ENCODE measurements around the gene MBOAT7.
"Not testable (repeated sequence)": the region's sequence is repeated elsewhere in the genome, so short reads cannot be mapped to it uniquely, and the experiment has no call there.

The MBOAT7 gene

GRCh38 chr19:54189145-54189734 lies at the start of gene MBOAT7:
TSS of gene MBOAT7 (minus strand) at chr19:54189580. CDS start at chr19:54188508, 1,072 bp downstream.
- DNase-seq (ENCODE audit: low read depth, low spot score) = no peak

- no peak for DNase-seq (ENCODE audit: low read depth, low spot score)
Measured at GRCh38 chr19:54233941-54234340, 44.6 kb upstream of the MBOAT7 start.

GRCh38 chr19:54231077-54231931 lies 41.9 kb upstream of the MBOAT7 start:
- DNase-seq (ENCODE audit: low read depth, low spot score) = peak; percentile 80

- no peak for DNase-seq (ENCODE audit: low read depth, low spot score)
Measured at GRCh38 chr19:54230031-54230430, 40.7 kb upstream of the MBOAT7 start.

- DNase-seq (ENCODE audit: low read depth, low spot score) = no peak
Measured at GRCh38 chr19:54229146-54229545, 39.8 kb upstream of the MBOAT7 start.

- DNase-seq (ENCODE audit: low read depth, low spot score) = not testable (repeated sequence)
Measured at GRCh38 chr19:54224619-54225018, 35.2 kb upstream of the MBOAT7 start.

- DNase-seq (ENCODE audit: low read depth, low spot score) = not testable (repeated sequence)
Measured at GRCh38 chr19:54223937-54224281, 34.5 kb upstream of the MBOAT7 start.

GRCh38 chr19:54223277-54223936 lies 34.0 kb upstream of the MBOAT7 start:
- not testable (repeated sequence) for DNase-seq (ENCODE audit: low read depth, low spot score)

- DNase-seq (ENCODE audit: low read depth, low spot score) = not testable (repeated sequence)
Measured at GRCh38 chr19:54222474-54223276, 33.3 kb upstream of the MBOAT7 start, which contains the start of gene LILRB3. TSS of gene LILRB3 (minus strand) at chr19:54223007. CDS start at chr19:54222976, 31 bp downstream.

- not testable (repeated sequence) for DNase-seq (ENCODE audit: low read depth, low spot score)
Measured at GRCh38 chr19:54221947-54222346, 32.6 kb upstream of the MBOAT7 start.

GRCh38 chr19:54219702-54220101 lies 30.3 kb upstream of the MBOAT7 start:
- not testable (repeated sequence) for DNase-seq (ENCODE audit: low read depth, low spot score)

- no peak for DNase-seq (ENCODE audit: low read depth, low spot score)
Measured at GRCh38 chr19:54218960-54219661, 29.7 kb upstream of the MBOAT7 start.

GRCh38 chr19:54218259-54218658 lies 28.9 kb upstream of the MBOAT7 start:
- DNase-seq (ENCODE audit: low read depth, low spot score) = no peak

- DNase-seq (ENCODE audit: low read depth, low spot score) = not testable (repeated sequence)
Measured at GRCh38 chr19:54217517-54218247, 28.3 kb upstream of the MBOAT7 start.

GRCh38 chr19:54216869-54217268 lies 27.5 kb upstream of the MBOAT7 start:
- DNase-seq (ENCODE audit: low read depth, low spot score) = no peak

- not testable (repeated sequence) for DNase-seq (ENCODE audit: low read depth, low spot score)
Measured at GRCh38 chr19:54214734-54215133, 25.4 kb upstream of the MBOAT7 start.

GRCh38 chr19:54214217-54214616 lies 24.8 kb upstream of the MBOAT7 start:
- DNase-seq (ENCODE audit: low read depth, low spot score) = not testable (repeated sequence)

GRCh38 chr19:54211235-54211634 lies 21.9 kb upstream of the MBOAT7 start:
- no peak for DNase-seq (ENCODE audit: low read depth, low spot score)

- no peak for DNase-seq (ENCODE audit: low read depth, low spot score)
Measured at GRCh38 chr19:54209811-54210494, 20.6 kb upstream of the MBOAT7 start.

All from activated naive CD8-positive, alpha-beta T cell treated with anti-CD3 and anti-CD28 coated beads, Interleukin-2, amount 50 U/mL, for 16 hours (primary cell).